Activated CD8-positive, alpha-beta memory T cell treated with anti-CD3 and anti-CD28 coated beads, Interleukin-2, amount 10 ng/mL, durations not matched to agents 7 days and 5 days (primary cell): ENCODE measurements around the gene FAM107B. TPM values are rescaled to one million over a fixed set of nuclear protein-coding genes. Genes with fewer than 3 reads are reported as not detected.

Experiments
- ATAC-seq: fragments of 150-1000 bp; cut with Tn5 transposase; one replicate; pipeline ENCODE4 v1.10.0; 2021; ENCODE audit warnings: moderate library complexity
- CTCF ChIA-PET: fragments of 350-600 bp; sonication (Branson Sonifier 250); formaldehyde crosslinking; loops from one replicate; lab custom pipeline; 2021; ENCODE audit warnings: antibody characterized with exemption; lab: Charles Lee
- DNase-seq: peaks from one replicate; pipeline ENCODE4 v3.0.0-alpha.2; 2020
- H3K27ac Mint-ChIP-seq: one replicate; pipeline ENCODE4 v1.8.0; 2021; ENCODE audit warnings: mild to moderate bottlenecking, mixed read lengths
- H3K27me3 Mint-ChIP-seq: one replicate; pipeline ENCODE4 v1.8.0; 2021; ENCODE audit warnings: mixed read lengths
- H3K36me3 Mint-ChIP-seq: one replicate; pipeline ENCODE4 v1.8.0; 2021; ENCODE audit warnings: mild to moderate bottlenecking, mixed read lengths
- H3K4me1 Mint-ChIP-seq: one replicate; pipeline ENCODE4 v1.8.0; 2021; ENCODE audit warnings: mixed read lengths
- H3K4me3 Mint-ChIP-seq: one replicate; pipeline ENCODE4 v1.8.0; 2021; ENCODE audit warnings: mild to moderate bottlenecking, moderate library complexity, mixed read lengths
- H3K9me3 Mint-ChIP-seq: one replicate; pipeline ENCODE4 v1.8.0; 2022; ENCODE audit warnings: low read depth, mixed read lengths
- total RNA-seq, 2 experiments: library from RNA; stranded (reverse); gene quantifications; one replicate each; pipeline ENCODE4 v1.2.3, GENCODE V29; 2021

Gene FAM107B
- total RNA-seq, 2 experiments from 2014 or later, result 114 to 208 TPM

DNA sequence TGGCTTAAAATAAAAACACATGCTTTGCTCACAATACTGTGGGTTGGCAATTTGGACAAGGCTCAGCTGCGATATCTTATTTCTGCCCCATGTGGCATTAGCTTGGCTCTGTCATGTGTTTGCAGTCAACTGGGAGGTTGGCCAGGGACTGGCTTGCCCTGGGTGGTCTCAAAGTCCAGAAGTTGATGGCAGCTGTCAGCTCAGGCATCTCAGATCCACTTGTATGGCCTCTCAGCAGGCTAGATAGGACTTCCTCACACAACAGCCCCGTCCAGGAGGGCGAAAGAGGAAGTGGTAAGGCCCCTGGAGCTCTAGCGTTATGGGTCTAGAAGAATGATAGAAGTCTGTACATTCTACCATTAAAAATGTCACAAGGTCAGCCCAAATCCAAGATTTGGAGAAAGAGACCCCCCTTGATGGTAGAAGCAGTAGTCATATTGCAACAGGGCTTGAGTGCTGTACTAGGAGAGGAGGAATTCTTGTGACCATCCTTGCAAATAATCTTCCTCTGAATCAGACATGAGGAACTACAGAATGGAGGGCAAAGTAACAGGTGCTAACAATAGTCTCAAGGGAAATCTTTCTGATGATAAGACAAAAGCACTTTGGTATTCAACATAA lies 166.2 kb downstream of the FAM107B start:
- H3K36me3 Mint-ChIP-seq, result peaks cover 10% of the 10 kb centered on the region
- ATAC-seq, result no peak
- no peak overlapping the region for H3K4me3 Mint-ChIP-seq
- H3K27ac Mint-ChIP-seq, result no peak overlapping the region
- no peaks in the 10 kb centered on the region for H3K27me3 Mint-ChIP-seq
- H3K4me1 Mint-ChIP-seq, result peaks cover 29% of the 10 kb centered on the region
- CTCF ChIA-PET, result interaction anchor here (1.1 kb wide), 1 partner anchor 9 kb away, joined by 3 read pairs; no protein-coding TSS in a partner anchor
- DNase-seq, result no peak
- H3K9me3 Mint-ChIP-seq, result no peaks in the 10 kb centered on the region

DNA sequence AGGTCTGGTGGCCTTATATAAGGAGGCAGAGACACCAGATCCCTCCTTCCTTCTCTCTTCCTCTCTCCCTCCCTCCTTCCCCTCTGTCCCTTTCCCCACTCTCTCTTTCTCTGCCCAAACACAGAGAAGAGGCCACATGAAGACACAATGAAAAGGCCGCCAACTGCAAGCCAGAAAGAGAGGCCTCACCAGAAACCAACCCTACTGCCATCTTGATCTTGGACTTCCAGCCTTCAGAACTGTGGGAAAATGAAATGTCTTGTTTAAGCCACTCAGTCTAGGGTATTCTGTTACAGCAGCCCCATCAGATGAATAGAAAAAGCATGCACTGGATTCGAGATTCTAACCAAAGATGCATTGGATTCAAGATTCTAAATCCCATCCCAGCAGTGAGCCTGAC lies 168.1 kb downstream of the FAM107B start:
- Mint-ChIP-seq H3K27ac (no peak overlapping the region), H3K36me3 (peaks cover 26% of the 10 kb centered on the region), H3K9me3 (no peaks in the 10 kb centered on the region), H3K27me3 (no peaks in the 10 kb centered on the region), H3K4me3 (no peak overlapping the region), H3K4me1 (peaks cover 38% of the 10 kb centered on the region)
- CTCF ChIA-PET, result interaction anchor here (0.9 kb wide), 1 partner anchor 9 kb away, joined by 3 read pairs; no protein-coding TSS in a partner anchor
- ATAC-seq (no peak), DNase-seq (no peak)

DNA sequence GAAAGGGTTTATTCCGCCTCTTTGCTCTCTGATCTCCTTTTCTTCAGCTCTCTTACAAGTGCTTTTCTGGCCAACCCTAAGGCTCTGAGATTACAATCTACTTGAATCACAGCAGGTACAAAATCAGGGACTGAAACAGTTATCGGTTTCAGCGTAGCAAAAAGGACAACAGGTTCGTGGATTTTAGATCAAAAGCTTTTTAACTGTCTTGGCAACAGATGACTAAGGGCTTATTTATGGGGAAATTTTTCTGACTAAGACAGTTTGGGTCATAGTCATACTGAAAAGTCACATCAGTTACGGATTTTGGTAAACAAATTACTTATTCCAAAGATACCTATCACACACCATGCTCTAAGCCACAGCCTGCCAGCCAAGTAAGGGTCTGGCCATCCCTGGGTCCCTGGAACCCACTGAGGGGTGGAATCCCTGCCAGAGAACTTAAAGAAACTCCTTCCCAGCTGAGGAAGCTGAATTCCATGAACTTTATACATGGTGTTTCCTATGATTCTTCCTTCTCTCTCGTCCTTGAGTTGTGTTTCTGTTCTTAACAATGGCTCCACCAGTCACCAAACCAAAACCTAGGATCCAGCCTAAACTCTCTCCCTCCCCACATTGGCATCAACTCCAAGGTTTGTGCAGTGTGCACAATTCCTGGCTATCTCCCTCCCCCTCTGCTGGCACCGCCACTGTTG lies 169.3 kb downstream of the FAM107B start:
- H3K27ac Mint-ChIP-seq, result peak overlapping the region; percentile 89
- H3K4me1 Mint-ChIP-seq, result peaks cover 49% of the 10 kb centered on the region
- CTCF ChIA-PET, result interaction anchor here (0.7 to 0.9 kb wide), 2 partner anchors 10 to 51 kb away, joined by 3 read pairs; no protein-coding TSS in a partner anchor
- H3K9me3 Mint-ChIP-seq, result no peaks in the 10 kb centered on the region
- H3K4me3 Mint-ChIP-seq, result peak overlapping the region; percentile 88
- peaks cover 34% of the 10 kb centered on the region for H3K36me3 Mint-ChIP-seq
- DNase-seq (peak; percentile 64), ATAC-seq (peak; percentile 38)
- H3K27me3 Mint-ChIP-seq, result no peaks in the 10 kb centered on the region

DNA sequence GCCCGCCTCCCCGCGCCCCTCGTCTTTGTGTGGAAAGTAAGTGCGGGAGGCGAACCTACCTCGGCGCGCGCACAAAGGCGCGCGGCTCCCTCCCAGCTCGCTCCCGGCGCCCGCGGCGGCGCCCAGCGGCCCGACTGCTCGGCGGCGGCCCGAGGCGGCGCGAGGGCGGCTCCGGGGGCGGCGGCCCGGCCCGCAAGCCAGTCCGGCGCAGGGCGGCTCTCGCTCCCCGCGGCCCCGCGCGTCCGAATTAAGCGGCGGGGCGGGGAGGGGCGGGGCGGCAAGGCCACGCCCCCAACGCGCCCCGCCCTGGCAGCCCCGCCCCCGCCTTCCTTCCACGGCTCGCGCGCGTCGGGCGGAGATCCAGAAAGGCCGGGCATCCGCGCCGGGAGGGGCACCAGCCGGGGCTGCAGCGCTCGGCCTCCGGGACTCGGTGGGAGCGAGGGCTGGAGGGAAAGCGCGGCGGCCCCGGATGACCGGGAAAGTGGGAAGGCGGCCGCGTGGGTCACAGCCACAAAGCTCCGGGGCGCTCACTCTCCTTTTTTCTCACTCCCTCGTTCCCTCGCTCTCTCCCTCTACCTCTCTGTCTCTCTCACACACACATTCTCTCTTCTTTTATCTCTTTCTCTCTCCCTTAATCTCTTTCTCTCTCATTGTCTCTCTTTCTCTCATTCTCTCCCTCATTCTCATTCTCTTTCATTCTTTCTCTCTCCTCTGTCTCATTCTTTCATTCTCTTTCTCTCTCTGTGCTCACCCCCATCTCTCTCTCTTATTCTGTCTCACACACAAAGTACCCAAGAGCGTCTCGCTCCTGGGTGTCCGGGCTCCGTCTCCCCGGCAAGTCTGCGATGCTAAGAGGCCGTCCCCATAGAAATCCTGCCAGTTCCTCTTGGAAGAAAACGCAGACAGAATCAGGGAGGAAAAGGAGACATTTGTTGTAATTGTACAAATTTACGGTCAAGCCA lies 170.2 kb downstream of the FAM107B start:
- no peaks in the 10 kb centered on the region for H3K27me3 Mint-ChIP-seq
- peaks cover 43% of the 10 kb centered on the region for H3K36me3 Mint-ChIP-seq
- DNase-seq (peak; percentile 77), ATAC-seq (peak; percentile 74)
- peaks cover 58% of the 10 kb centered on the region for H3K4me1 Mint-ChIP-seq
- peak overlapping the region; percentile 89 for H3K27ac Mint-ChIP-seq
- CTCF ChIA-PET, result no interaction called here
- H3K9me3 Mint-ChIP-seq, result no peaks in the 10 kb centered on the region
- H3K4me3 Mint-ChIP-seq, result peak overlapping the region; percentile 88

DNA sequence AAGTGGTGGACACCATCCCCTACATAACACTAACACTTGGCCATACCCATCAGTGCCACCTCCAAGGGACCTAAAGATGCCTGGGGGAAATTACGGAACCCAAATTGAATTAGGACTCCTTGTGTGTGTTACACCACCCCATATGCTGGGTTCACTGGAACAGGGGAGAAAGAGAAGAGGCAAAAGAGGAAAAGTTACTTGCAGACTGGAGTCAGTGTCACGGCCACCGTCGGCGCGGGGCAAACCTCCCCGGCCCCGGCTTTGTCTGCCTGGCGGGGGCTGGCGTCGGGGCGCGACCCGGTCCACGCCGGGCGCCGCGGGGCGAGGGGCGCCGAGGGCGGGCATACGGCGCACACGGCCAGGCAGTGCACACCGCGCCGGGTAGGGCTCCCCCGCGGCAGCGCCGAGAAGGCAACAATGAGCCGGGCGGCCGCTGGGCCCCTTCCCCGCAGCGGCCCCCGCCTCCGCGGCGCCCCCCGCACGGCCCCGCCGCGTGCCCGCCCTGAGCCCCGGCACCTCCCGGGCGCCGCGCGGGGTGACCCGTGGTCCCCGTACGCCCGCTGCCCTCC lies 171.1 kb downstream of the FAM107B start:
- H3K4me1 Mint-ChIP-seq, result peaks cover 65% of the 10 kb centered on the region
- peak overlapping the region; percentile 97 for H3K4me3 Mint-ChIP-seq
- DNase-seq (no peak), ATAC-seq (peak; percentile 31)
- CTCF ChIA-PET, result no interaction called here
- peak overlapping the region; percentile 93 for H3K27ac Mint-ChIP-seq
- H3K9me3 Mint-ChIP-seq, result no peaks in the 10 kb centered on the region
- peaks cover 49% of the 10 kb centered on the region for H3K36me3 Mint-ChIP-seq
- H3K27me3 Mint-ChIP-seq, result no peaks in the 10 kb centered on the region

DNA sequence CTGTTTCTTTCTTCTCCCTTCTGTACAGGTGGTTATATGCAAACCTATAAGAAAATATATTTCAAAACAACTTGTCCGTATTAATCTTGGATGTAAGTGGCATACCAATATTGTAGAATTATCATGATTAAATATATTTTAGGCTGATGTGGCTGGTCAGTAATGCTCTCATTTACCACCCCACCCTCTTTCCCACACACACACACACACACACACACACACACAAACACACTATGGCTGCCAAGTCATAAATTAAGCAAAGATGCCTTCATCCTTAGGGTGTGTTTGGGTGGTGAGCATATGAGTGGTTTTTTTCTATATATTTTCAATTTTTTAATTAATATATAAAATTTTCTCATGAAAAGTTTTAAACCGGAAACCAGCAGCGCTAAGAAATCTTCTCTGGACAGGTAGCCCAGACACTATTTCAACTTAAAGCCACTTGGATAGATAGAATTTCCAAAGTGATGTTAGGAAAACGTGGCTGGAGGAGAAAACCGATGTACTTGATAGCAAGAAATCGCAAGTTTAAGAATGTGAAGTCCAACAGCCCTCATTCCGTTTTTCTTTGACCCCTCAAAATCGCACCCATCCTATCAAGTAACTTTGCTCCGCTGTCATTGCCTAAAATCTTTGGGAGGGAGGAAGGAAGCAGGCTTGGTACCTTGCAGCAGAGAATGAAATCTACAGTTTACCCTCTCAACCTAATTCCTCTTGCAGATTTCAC lies 171.7 kb downstream of the FAM107B start:
- H3K27ac Mint-ChIP-seq, result peak overlapping the region; percentile 93
- peaks cover 67% of the 10 kb centered on the region for H3K4me1 Mint-ChIP-seq
- CTCF ChIA-PET, result no interaction called here
- peaks cover 54% of the 10 kb centered on the region for H3K36me3 Mint-ChIP-seq
- peak overlapping the region; percentile 97 for H3K4me3 Mint-ChIP-seq
- ATAC-seq (peak; percentile 1), DNase-seq (no peak)
- H3K27me3 Mint-ChIP-seq, result no peaks in the 10 kb centered on the region
- H3K9me3 Mint-ChIP-seq, result no peaks in the 10 kb centered on the region

DNA sequence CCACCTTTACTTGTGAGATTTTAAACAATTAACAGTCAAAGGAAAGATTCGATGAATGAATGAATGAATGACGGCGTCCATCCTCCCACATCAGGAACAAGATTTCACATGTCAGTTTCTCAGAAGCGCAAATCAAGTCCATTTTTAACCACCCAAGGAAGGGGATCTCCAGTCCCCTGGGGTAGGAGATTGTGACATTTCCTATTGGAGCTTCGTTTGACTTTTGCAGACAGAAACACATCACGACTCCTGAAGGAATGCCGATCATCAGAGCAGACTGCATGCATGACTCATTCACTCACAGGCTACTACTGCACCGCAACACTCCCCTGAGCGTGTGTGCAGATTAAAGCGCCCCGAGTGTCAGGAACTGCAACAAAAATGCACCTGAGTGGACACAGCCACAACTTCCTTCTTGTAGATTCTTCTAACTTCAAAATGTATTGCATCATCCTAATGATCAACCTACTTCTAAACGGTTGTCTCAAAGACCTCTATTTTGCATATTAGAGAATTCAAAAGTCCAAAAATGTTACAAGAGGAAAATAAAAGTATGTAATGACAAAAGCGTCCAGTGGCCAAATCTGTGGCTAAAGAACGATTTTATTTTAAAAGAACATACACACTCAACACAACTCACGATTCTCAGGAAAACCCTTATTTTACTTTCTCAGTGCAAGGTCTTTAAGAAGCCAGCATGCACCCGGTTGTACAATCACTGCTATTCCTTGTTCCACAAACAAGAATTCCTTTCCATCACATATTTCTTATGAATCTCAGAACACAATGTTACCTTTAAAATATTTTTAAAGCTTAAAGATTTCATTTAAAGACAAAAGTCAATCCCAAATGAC lies 172.6 kb downstream of the FAM107B start:
- DNase-seq, result peak; percentile 86
- CTCF ChIA-PET, result no interaction called here
- Mint-ChIP-seq H3K9me3 (no peaks in the 10 kb centered on the region), H3K27me3 (no peaks in the 10 kb centered on the region), H3K4me3 (peak overlapping the region; percentile 97), H3K27ac (peak overlapping the region; percentile 88), H3K4me1 (peaks cover 64% of the 10 kb centered on the region), H3K36me3 (peaks cover 59% of the 10 kb centered on the region)
- ATAC-seq, result peak; percentile 37

DNA sequence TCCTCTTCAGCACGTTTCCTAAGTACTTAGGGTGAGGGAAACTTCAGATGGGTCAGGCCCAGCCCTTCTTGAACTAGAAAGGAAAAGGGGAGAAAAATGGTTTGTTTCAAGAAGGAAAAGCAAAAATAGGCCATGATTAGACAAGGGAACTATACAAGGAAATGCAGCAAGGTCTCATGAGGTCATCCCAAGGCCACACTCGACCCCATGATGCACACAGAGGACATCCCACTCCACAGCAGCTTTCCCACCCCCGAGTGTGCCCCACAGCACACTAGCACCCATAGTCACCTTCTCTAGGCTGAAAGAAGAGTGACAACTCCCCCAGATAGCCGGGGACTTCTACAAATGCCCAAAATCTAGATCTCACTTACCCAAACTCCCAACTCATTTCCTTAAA lies 173.4 kb downstream of the FAM107B start:
- ATAC-seq (no peak), DNase-seq (no peak)
- H3K36me3 Mint-ChIP-seq, result peaks cover 61% of the 10 kb centered on the region
- no peaks in the 10 kb centered on the region for H3K27me3 Mint-ChIP-seq
- H3K4me1 Mint-ChIP-seq, result peaks cover 71% of the 10 kb centered on the region
- no peaks in the 10 kb centered on the region for H3K9me3 Mint-ChIP-seq
- CTCF ChIA-PET, result interaction anchor here (0.7 to 2.3 kb wide), 2 partner anchors 13 to 47 kb away, joined by 3 to 10 read pairs; no protein-coding TSS in a partner anchor
- H3K27ac Mint-ChIP-seq, result peak overlapping the region; percentile 88
- H3K4me3 Mint-ChIP-seq, result peak overlapping the region; percentile 97

DNA sequence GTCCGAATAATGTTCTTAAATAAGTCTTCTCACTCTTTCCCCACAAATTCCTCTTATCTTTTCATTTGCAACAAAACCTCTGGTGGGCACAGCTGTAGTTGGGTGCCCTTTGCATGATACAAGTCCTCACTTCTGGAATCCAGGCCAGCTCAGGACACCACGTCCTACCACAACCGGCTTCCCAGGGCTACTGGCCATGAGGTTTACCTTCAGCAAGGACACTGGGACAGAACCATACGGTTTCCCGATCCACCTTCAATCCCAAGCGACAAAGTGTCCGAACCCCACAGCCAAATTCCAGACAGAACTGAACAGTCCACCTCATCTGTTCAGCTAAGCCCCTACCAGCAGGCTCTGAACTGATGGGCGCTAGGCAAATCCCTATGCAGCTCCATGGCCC lies 174.6 kb downstream of the FAM107B start:
- no peaks in the 10 kb centered on the region for H3K27me3 Mint-ChIP-seq
- H3K9me3 Mint-ChIP-seq, result no peaks in the 10 kb centered on the region
- no peak for ATAC-seq
- H3K4me1 Mint-ChIP-seq, result peaks cover 67% of the 10 kb centered on the region
- CTCF ChIA-PET, result interaction anchor here (2.3 kb wide), 1 partner anchor 11 kb away, joined by 10 read pairs; no protein-coding TSS in a partner anchor
- H3K36me3 Mint-ChIP-seq, result peaks cover 69% of the 10 kb centered on the region
- peak overlapping the region; percentile 22 for H3K27ac Mint-ChIP-seq
- H3K4me3 Mint-ChIP-seq, result no peak overlapping the region
- no peak for DNase-seq

DNA sequence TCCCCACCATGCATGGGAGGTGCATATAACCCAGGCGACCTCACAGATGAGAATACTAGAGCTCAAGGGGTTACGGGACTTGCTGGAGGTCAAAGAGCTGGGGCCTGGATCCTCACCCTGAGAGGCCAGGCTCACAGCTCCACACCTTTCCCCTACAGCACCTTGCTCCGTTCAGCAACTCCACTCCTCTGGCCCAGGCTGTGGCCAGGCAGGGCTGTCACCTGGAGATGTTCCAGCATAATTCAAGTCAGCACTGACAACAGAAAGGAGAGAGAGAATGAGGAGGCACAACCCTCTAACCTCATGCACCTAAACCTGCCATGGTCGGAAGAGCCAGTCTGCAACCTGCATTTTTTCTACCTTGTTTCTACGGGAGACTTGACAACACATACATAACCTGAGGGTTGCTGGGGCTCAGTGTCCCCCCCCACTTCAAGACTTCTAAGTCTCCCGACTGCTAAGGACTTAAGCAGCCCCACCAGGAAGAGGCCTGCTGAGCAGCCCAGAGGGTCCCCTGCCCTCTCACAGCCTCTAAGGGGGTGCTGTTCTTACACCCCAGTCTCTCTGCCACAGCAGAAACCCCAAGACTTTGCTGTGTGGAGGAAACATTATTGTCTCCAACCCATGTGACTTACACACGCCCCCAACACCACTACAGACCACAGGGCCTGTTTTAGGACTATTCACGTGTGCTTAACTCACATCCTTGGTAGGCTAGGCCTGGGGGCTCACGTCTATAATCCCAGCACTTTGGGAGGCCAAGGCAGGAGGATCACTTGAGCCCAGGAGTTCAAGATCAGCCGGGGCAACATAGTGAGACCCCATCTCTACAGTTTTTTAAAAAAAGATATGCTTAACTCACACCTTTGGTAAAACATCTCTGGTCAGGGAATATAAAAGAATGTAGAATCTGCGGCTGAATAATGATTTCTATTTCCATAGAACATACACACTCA lies 175.6 kb downstream of the FAM107B start:
- DNase-seq (no peak), ATAC-seq (peak; percentile 6)
- no peaks in the 10 kb centered on the region for H3K27me3 Mint-ChIP-seq
- H3K4me3 Mint-ChIP-seq, result no peak overlapping the region
- H3K36me3 Mint-ChIP-seq, result peaks cover 72% of the 10 kb centered on the region
- no peaks in the 10 kb centered on the region for H3K9me3 Mint-ChIP-seq
- CTCF ChIA-PET, result interaction anchor here (2.3 kb wide), 1 partner anchor 11 kb away, joined by 10 read pairs; no protein-coding TSS in a partner anchor
- peaks cover 68% of the 10 kb centered on the region for H3K4me1 Mint-ChIP-seq
- peak overlapping the region; percentile 65 for H3K27ac Mint-ChIP-seq
